Measurements from ENCODE around the gene SMAD1.
A peak's percentile ranks its signal among the peaks of the same experiment; 100 is the strongest.

Gene SMAD1

DNA sequence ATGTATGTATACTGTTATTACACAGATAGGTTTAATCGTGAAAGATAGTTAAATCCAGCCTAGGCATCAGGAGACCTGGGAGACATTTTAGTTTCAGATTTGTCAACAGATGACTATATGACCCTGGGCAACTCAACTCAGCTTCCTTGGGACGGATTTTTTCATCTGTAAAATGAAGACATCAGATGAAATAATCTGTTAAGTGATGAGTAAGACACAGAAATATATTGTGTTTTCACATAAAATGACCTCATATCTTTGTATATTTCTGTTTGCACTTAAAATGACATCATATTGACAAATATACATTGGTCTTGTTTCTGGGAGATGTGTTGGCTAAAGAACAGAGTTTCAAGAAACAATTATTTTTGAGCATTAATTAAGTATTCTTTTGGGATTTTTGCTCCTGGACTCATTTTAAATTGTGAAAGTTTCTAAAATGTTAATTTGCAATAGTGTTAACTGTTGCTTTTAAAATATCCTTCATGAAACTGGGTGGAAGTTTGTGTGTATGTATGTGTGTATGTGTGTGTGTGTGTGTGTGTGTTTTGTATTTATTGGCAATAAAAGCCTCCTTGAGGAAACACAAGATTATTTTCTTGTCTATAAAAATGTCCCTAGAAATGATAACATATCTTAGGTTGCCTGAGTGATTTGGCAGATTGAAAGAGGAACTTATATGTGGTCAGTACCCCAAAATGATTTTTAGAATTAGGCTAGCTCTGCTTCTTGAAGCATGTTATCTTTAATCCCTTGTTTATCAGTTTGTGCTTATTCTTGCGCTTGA lies 108.5 kb downstream of the SMAD1 start:
- TF ChIP-seq TCF4 (CRISPR knock-in tag; IDR thresholded peaks at IDR 0.05; ENCODE audit: borderline replicate concordance), result no peak
- no peak for TF ChIP-seq CSDC2 (CRISPR knock-in tag; IDR thresholded peaks at IDR 0.05)
- no peak for TF ChIP-seq ESRRG (CRISPR knock-in tag; IDR thresholded peaks at IDR 0.05)
- TF ChIP-seq ZFP3 (CRISPR knock-in tag; IDR thresholded peaks at IDR 0.05), result no peak
- TF ChIP-seq ARNTL (CRISPR knock-in tag; IDR thresholded peaks at IDR 0.05; ENCODE audit: borderline replicate concordance, low read depth), result no peak
- TF ChIP-seq, protein P1, sequence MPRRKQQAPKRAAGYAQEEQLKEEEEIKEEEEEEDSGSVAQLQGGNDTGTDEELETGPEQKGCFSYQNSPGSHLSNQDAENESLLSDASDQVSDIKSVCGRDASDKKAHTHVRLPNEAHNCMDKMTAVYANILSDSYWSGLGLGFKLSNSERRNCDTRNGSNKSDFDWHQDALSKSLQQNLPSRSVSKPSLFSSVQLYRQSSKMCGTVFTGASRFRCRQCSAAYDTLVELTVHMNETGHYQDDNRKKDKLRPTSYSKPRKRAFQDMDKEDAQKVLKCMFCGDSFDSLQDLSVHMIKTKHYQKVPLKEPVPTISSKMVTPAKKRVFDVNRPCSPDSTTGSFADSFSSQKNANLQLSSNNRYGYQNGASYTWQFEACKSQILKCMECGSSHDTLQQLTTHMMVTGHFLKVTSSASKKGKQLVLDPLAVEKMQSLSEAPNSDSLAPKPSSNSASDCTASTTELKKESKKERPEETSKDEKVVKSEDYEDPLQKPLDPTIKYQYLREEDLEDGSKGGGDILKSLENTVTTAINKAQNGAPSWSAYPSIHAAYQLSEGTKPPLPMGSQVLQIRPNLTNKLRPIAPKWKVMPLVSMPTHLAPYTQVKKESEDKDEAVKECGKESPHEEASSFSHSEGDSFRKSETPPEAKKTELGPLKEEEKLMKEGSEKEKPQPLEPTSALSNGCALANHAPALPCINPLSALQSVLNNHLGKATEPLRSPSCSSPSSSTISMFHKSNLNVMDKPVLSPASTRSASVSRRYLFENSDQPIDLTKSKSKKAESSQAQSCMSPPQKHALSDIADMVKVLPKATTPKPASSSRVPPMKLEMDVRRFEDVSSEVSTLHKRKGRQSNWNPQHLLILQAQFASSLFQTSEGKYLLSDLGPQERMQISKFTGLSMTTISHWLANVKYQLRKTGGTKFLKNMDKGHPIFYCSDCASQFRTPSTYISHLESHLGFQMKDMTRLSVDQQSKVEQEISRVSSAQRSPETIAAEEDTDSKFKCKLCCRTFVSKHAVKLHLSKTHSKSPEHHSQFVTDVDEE (CRISPR knock-in tag; IDR thresholded peaks at IDR 0.05), result no peak
- no peak for TF ChIP-seq GLIS3 (CRISPR knock-in tag; IDR thresholded peaks at IDR 0.05)
- no peak for TF ChIP-seq ISL1 (CRISPR knock-in tag; IDR thresholded peaks at IDR 0.05)
- no peak for TF ChIP-seq ZNF565 (CRISPR knock-in tag; conservative IDR thresholded peaks at IDR 0.05; ENCODE audit: low read depth)
- TF ChIP-seq, protein P2, sequence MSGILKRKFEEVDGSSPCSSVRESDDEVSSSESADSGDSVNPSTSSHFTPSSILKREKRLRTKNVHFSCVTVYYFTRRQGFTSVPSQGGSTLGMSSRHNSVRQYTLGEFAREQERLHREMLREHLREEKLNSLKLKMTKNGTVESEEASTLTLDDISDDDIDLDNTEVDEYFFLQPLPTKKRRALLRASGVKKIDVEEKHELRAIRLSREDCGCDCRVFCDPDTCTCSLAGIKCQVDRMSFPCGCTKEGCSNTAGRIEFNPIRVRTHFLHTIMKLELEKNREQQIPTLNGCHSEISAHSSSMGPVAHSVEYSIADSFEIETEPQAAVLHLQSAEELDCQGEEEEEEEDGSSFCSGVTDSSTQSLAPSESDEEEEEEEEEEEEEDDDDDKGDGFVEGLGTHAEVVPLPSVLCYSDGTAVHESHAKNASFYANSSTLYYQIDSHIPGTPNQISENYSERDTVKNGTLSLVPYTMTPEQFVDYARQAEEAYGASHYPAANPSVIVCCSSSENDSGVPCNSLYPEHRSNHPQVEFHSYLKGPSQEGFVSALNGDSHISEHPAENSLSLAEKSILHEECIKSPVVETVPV (CRISPR knock-in tag; IDR thresholded peaks at IDR 0.05), result no peak
- no peak for TF ChIP-seq SNAI2 (CRISPR knock-in tag; IDR thresholded peaks at IDR 0.05)
- ATAC-seq, result no peak

DNA sequence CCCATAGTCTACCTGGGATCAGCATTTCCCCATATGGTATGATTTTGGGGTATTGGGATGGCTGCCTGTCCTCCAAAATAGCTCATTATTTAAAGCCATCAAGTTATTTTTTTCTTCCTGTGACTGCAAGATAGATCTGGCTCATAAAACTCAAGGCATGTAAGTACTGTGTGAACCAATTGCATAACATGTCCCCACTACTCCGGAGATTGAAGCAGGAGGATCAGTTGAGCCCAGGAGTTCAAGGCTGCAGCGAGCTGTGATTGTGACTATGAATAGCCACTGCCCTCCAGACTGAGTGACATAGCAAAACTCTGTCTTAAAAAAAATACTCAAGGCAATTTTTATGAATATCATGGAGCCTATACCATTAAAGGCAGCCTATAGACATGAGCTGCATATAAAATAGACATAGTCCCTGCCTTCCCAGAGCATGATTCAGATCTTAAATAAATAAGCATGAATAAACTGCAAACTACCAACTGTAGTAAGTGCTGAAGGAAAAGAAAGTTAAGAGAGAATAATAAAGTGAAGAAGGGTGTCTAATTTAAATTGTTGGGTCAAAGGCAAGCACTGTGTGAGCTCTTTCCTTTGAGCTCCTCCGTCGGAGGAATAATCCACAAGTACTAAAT lies 120.6 kb downstream of the SMAD1 start:
- TF ChIP-seq ZNF8 (CRISPR knock-in tag; IDR thresholded peaks at IDR 0.05) (no peak), OSR1 (CRISPR knock-in tag; IDR thresholded peaks at IDR 0.05) (no peak), ESRRG (CRISPR knock-in tag; IDR thresholded peaks at IDR 0.05) (no peak), ZC3H10 (CRISPR knock-in tag; IDR thresholded peaks at IDR 0.05) (no peak), PPARA (CRISPR knock-in tag; IDR thresholded peaks at IDR 0.05; ENCODE audit: borderline replicate concordance) (no peak)
- TF ChIP-seq, protein P2 (CRISPR knock-in tag; IDR thresholded peaks at IDR 0.05), result no peak
- ATAC-seq, result no peak

DNA sequence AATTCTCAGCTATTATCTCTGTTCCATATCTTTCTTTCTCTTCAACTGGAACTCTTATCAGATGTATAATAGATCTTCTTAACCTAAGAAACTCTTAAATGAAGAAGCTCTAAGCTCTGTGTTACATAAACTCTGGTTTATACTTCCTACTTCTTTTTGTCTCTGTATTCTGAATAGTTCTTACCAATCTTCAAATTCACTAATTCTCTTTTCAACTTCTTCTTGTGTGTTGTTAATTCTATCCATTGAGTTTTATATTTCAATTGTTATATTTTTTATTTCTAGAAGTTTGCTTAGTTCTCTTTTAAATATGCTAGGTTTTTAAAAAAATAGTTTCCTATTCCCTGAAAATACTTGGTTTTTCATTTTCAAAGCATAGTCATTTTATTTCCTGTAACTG lies 124.3 kb downstream of the SMAD1 start:
- peak; percentile 84 for TF ChIP-seq ZFP30 (CRISPR knock-in tag; IDR thresholded peaks at IDR 0.05)
- TF ChIP-seq RARB (CRISPR knock-in tag; IDR thresholded peaks at IDR 0.05), result no peak
- ATAC-seq, result no peak
